VCaP (cell line): ENCODE results near the gene LRRC14B.

Experiments used
- H3K27ac ChIP-seq: fragments of 450-650 bp; 2 replicates; pipeline ENCODE4 v1.5.1; 2017
- CTCF ChIP-seq: fragments of 450-650 bp; conservative IDR thresholded peaks from 2 replicates; pipeline ENCODE4 v1.5.1; 2017; ENCODE audit warnings: mild to moderate bottlenecking, moderate library complexity

The LRRC14B gene

GRCh38 chr5:191036-191948, at the start of gene LRRC14B:
Gene LRRC14B, plus strand, starts transcription at chr5:191495. Its CDS starts 44 bp downstream, at chr5:191539.
- no peak for TF ChIP-seq CTCF
- H3K27ac ChIP-seq: peak within 1 kb of the TSS; percentile 48

GRCh38 chr5:141761-142160, 49.5 kb upstream of the LRRC14B start:
- TF ChIP-seq CTCF: no peak
- no peak overlapping the region for H3K27ac ChIP-seq

- TF ChIP-seq CTCF: 0 out of 2 replicates have a peak, but pooled peaks have one; percentile 16
- no peak overlapping the region for H3K27ac ChIP-seq
Observed at GRCh38 chr5:142246-142810, 49.0 kb upstream of the LRRC14B start.

- no peak overlapping the region for H3K27ac ChIP-seq
- TF ChIP-seq CTCF: no peak
Observed at GRCh38 chr5:143041-143440, 48.3 kb upstream of the LRRC14B start.

- TF ChIP-seq CTCF: no peak
- no peak overlapping the region for H3K27ac ChIP-seq
Observed at GRCh38 chr5:144941-145340, 46.4 kb upstream of the LRRC14B start.

- no peak for TF ChIP-seq CTCF
- H3K27ac ChIP-seq: no peak overlapping the region
Observed at GRCh38 chr5:145585-146323, 45.5 kb upstream of the LRRC14B start.

GRCh38 chr5:147751-148150, 43.5 kb upstream of the LRRC14B start:
- TF ChIP-seq CTCF: no peak
- H3K27ac ChIP-seq: no peak overlapping the region
